HepG2 (cell line): Measurements from ENCODE around the gene LRTM2. TPM values are rescaled to one million over a fixed set of nuclear protein-coding genes. Genes with fewer than 3 reads are reported as not detected.

Source experiments
- ETV5 ChIP-seq: IDR thresholded peaks from 2 replicates; pipeline ENCODE4 v1.6.1; 2018; ENCODE audit warnings: missing biosample characterization, missing genetic modification reagents, inconsistent platforms, borderline replicate concordance
- GMEB2 ChIP-seq: IDR thresholded peaks from 2 replicates; pipeline ENCODE4 v1.6.1; 2016; ENCODE audit warnings: missing biosample characterization, missing genetic modification reagents, low read depth
- MIXL1 ChIP-seq: IDR thresholded peaks from 2 replicates; pipeline ENCODE4 v1.6.1; 2016
- NCOA2 ChIP-seq: sonication (generic); formaldehyde crosslinking; IDR thresholded peaks from 2 replicates; pipeline ENCODE4 v1.8.0; 2022; ENCODE audit warnings: inconsistent platforms
- RORA ChIP-seq: sonication (generic); formaldehyde crosslinking; IDR thresholded peaks from 2 replicates; pipeline ENCODE4 v1.5.0; 2020; ENCODE audit warnings: mild to moderate bottlenecking, missing genetic modification reagents, moderate library complexity
- RXRB ChIP-seq: IDR thresholded peaks from 2 replicates; pipeline ENCODE4 v1.6.1; 2016; ENCODE audit warnings: borderline replicate concordance, missing genetic modification reagents, missing compliant biosample characterization
- SALL1 ChIP-seq: sonication (generic); formaldehyde crosslinking; IDR thresholded peaks from 2 replicates; pipeline ENCODE4 v1.8.0; 2022; ENCODE audit warnings: mild to moderate bottlenecking, missing genetic modification reagents
- TBX3 ChIP-seq: fragments of 450-650 bp; IDR thresholded peaks from 2 replicates; pipeline ENCODE4 v1.6.1; 2017; ENCODE audit warnings: antibody characterized with exemption, mild to moderate bottlenecking, inconsistent platforms, borderline replicate concordance
- ZNF562 ChIP-seq: sonication (generic); formaldehyde crosslinking; IDR thresholded peaks from 2 replicates; pipeline ENCODE4 v1.8.0; 2022; ENCODE audit warnings: missing genetic modification reagents, borderline replicate concordance
- ZNF614 ChIP-seq: IDR thresholded peaks from 2 replicates; pipeline ENCODE4 v1.6.1; 2018; ENCODE audit warnings: missing biosample characterization, missing genetic modification reagents, inconsistent platforms, borderline replicate concordance
- ZNF652 ChIP-seq: IDR thresholded peaks from 2 replicates; pipeline ENCODE4 v1.6.1; 2016; ENCODE audit warnings: low read depth, borderline replicate concordance
- ZNF687 ChIP-seq: sonication (generic); formaldehyde crosslinking; IDR thresholded peaks from 2 replicates; pipeline ENCODE4 v1.5.1; 2020; ENCODE audit warnings: mild to moderate bottlenecking, missing genetic modification reagents, moderate library complexity
- ZSCAN21 ChIP-seq: sonication (generic); formaldehyde crosslinking; IDR thresholded peaks from 2 replicates; pipeline ENCODE4 v1.8.0; 2022; ENCODE audit warnings: mild to moderate bottlenecking, missing genetic modification reagents, moderate library complexity, borderline replicate concordance
- polyA plus RNA-seq, 8 experiments: library from polyadenylated mRNA; depleted of rRNA in 3 of 8; stranded (reverse) in 7 of 8; unstranded in 1 of 8; fragments of >200 nt; fragmentation: Illumina TruSeq in 4 of 8; extraction: Trizol in 4 of 8; gene quantifications; 2 replicates each; pipeline versions ENCODE4 v1.2.1 to v1.2.3, GENCODE V29; 2011 to 2016; ENCODE audit warnings: low read depth in 4 of 8, missing spikeins in 1 of 8, mixed read lengths in 1 of 8; ENCODE audit not compliant: insufficient read depth in 1 of 8
- total RNA-seq, 5 experiments: library from RNA; depleted of rRNA; stranded (reverse); fragments of >200 nt; fragmentation: Illumina TruSeq; extraction: Trizol; gene quantifications; 2 replicates each; pipeline ENCODE4 v1.2.3, GENCODE V29; 2016; ENCODE audit warnings: low read depth in 1 of 5
- TF ChIP-seq, protein P1 (sequence below): sonication (generic); formaldehyde crosslinking; IDR thresholded peaks from 2 replicates; pipeline ENCODE4 v1.9.0; 2021; ENCODE audit warnings: missing genetic modification reagents, mild to moderate bottlenecking, borderline replicate concordance
- TF ChIP-seq, protein P2 (sequence below): sonication (generic); formaldehyde crosslinking; IDR thresholded peaks from 2 replicates; pipeline ENCODE4 v1.5.0; 2020; ENCODE audit warnings: mild to moderate bottlenecking, missing genetic modification reagents, borderline replicate concordance
- TF ChIP-seq, protein P3 (sequence below): IDR thresholded peaks from 2 replicates; pipeline ENCODE4 v1.6.1; 2016; ENCODE audit warnings: mild to moderate bottlenecking

LRTM2 gene
- total and polyA plus RNA-seq, 2 of the 13 experiments (the other 11 are each of a cell fraction or from before 2014, with no cell fraction given), result 0.09 TPM; not detected in 1

DNA sequence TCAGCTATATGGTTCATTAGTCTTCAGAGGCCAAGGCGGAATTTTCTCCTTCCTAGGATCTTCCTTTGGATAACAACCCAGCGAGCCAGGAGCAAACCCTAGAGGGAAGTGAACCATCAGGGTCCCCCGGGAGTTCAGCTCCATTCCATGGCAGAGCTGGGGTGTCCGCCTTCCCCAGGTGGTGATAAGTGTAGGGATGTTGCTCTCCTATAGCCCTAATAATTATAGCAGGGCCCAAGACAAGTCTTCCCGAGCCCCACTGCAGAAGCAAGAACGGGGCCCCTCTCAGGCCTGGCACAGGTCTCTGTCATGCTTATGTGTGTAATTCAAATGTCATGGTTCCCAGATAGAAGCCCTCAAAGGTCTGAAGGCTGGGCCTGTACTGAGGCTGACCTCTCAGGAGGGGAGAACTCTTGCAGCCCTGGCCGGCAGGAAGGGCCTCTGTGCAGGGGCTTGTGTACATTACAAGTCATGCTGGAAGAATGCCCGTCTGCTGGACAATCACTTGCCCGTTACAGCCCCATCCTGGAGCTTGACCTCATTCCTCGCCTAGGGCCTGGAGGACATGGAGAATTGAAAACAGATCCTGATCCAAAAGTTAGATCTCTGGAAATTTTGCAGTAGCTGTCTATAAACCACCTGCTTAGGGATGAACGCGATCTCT, 17.3 kb downstream of the LRTM2 start (continued):
- TF ChIP-seq ZNF562 (no peak), ZNF614 (CRISPR knock-in tag) (peak; percentile 75; the same call in 1 of the 2 replicates), ZNF652 (no peak), NCOA2 (CRISPR knock-in tag) (peak; percentile 69; the same call in 1 of the 2 replicates), GMEB2 (CRISPR knock-in tag) (no peak), ZNF687 (CRISPR knock-in tag) (peak; percentile 65), MIXL1 (CRISPR knock-in tag) (no peak), SALL1 (CRISPR knock-in tag) (peak; percentile 82), RORA (no peak), ETV5 (CRISPR knock-in tag) (peak; percentile 94), ZSCAN21 (CRISPR knock-in tag) (0 out of 2 replicates have a peak, but pooled peaks have one; percentile 13), RXRB (CRISPR knock-in tag) (peak; percentile 85), TBX3 (no peak)
- TF ChIP-seq, protein P1, sequence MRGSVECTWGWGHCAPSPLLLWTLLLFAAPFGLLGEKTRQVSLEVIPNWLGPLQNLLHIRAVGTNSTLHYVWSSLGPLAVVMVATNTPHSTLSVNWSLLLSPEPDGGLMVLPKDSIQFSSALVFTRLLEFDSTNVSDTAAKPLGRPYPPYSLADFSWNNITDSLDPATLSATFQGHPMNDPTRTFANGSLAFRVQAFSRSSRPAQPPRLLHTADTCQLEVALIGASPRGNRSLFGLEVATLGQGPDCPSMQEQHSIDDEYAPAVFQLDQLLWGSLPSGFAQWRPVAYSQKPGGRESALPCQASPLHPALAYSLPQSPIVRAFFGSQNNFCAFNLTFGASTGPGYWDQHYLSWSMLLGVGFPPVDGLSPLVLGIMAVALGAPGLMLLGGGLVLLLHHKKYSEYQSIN (CRISPR knock-in tag), result no peak
- TF ChIP-seq, protein P2, sequence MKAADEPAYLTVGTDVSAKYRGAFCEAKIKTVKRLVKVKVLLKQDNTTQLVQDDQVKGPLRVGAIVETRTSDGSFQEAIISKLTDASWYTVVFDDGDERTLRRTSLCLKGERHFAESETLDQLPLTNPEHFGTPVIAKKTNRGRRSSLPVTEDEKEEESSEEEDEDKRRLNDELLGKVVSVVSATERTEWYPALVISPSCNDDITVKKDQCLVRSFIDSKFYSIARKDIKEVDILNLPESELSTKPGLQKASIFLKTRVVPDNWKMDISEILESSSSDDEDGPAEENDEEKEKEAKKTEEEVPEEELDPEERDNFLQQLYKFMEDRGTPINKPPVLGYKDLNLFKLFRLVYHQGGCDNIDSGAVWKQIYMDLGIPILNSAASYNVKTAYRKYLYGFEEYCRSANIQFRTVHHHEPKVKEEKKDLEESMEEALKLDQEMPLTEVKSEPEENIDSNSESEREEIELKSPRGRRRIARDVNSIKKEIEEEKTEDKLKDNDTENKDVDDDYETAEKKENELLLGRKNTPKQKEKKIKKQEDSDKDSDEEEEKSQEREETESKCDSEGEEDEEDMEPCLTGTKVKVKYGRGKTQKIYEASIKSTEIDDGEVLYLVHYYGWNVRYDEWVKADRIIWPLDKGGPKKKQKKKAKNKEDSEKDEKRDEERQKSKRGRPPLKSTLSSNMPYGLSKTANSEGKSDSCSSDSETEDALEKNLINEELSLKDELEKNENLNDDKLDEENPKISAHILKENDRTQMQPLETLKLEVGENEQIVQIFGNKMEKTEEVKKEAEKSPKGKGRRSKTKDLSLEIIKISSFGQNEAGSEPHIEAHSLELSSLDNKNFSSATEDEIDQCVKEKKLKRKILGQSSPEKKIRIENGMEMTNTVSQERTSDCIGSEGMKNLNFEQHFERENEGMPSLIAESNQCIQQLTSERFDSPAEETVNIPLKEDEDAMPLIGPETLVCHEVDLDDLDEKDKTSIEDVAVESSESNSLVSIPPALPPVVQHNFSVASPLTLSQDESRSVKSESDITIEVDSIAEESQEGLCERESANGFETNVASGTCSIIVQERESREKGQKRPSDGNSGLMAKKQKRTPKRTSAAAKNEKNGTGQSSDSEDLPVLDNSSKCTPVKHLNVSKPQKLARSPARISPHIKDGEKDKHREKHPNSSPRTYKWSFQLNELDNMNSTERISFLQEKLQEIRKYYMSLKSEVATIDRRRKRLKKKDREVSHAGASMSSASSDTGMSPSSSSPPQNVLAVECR (CRISPR knock-in tag), result 0 out of 2 replicates have a peak, but pooled peaks have one; percentile 25
- TF ChIP-seq, protein P3, sequence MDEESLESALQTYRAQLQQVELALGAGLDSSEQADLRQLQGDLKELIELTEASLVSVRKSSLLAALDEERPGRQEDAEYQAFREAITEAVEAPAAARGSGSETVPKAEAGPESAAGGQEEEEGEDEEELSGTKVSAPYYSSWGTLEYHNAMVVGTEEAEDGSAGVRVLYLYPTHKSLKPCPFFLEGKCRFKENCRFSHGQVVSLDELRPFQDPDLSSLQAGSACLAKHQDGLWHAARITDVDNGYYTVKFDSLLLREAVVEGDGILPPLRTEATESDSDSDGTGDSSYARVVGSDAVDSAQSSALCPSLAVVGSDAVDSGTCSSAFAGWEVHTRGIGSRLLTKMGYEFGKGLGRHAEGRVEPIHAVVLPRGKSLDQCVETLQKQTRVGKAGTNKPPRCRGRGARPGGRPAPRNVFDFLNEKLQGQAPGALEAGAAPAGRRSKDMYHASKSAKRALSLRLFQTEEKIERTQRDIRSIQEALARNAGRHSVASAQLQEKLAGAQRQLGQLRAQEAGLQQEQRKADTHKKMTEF (CRISPR knock-in tag), result peak; percentile 61
